GM19238 (cell line): Measurements from ENCODE around the gene SERPINB8.
"Not testable (repeated sequence)": the region's sequence is repeated elsewhere in the genome, so short reads cannot be mapped to it uniquely, and the experiment has no call there.

Experiments
- DNase-seq: peaks from one replicate; pipeline ENCODE4 v3.0.0; 2011; ENCODE audit warnings: low spot score; ENCODE audit not compliant: insufficient read length

SERPINB8 gene, protein sequence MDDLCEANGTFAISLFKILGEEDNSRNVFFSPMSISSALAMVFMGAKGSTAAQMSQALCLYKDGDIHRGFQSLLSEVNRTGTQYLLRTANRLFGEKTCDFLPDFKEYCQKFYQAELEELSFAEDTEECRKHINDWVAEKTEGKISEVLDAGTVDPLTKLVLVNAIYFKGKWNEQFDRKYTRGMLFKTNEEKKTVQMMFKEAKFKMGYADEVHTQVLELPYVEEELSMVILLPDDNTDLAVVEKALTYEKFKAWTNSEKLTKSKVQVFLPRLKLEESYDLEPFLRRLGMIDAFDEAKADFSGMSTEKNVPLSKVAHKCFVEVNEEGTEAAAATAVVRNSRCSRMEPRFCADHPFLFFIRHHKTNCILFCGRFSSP

GRCh38 chr18:63969942-63970808 lies at the start of gene SERPINB8:
SERPINB8 (plus strand) TSS chr18:63970081; CDS start chr18:63978309, 8,228 bp downstream.
- DNase-seq: no peak

GRCh38 chr18:63922049-63922448 lies 47.8 kb upstream of the SERPINB8 start:
- DNase-seq: no peak

GRCh38 chr18:63924551-63924950 lies 45.3 kb upstream of the SERPINB8 start:
- DNase-seq: no peak

DNA sequence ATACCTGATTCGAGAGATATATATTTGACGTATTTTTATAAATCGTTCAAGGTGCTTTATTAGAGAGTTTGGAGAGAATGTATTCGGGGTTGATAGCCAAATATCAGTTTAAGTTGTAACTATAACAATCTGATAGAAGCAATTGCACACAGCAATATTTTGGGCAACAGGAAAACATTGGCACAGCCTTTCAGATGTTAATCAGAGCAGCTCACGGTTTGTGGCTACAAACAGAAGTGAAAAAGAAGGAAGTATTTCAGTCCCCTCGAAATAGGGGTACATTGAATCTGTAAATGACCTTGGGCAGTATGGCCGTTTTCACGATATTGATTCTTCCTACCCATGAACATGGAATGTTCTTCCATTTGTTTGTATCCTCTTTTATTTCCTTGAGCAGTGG lies 41.5 kb upstream of the SERPINB8 start:
- DNase-seq: no peak

GRCh38 chr18:63929369-63929768 lies 40.5 kb upstream of the SERPINB8 start:
- not testable (repeated sequence) for DNase-seq

GRCh38 chr18:63930773-63931354 lies 39.0 kb upstream of the SERPINB8 start:
- DNase-seq: no peak

DNA sequence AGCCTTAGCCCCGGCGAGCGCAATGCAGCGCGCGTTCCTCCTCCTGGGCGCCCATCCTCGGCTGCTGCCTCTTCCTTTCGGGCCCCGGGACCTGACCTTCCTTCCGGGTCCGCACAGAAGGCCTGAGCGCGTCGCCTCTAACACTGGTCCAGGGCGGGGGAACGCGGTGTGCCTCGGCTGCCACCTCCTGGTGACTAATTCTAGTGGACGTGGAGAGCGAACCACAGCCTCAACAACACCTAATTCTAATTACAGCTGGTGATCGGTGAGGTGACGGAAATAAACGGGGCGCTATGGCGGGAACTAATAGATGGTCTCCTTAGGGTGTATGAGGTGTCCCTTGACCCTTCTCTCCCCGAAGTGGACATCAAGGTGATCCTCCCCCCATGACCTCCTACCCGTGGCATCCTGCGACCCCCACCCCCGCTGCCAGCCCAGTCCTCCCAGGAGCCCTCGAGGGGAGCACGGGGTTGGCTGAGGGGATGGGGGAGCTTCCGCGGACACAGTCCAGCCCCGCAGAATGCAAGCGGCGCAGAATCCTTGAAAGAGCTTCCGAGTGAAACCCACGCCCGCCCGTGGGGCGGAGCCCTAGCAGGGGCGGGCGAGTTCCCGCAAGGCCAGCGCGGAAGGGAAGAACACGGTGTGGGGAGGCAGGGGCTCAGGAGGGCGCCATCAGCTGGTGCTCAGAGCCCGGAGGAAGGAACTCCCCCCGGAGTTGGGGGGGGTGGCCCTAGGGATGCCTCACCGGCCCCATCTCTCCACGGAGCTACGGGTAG lies 33.5 kb upstream of the SERPINB8 start:
- DNase-seq: peak; percentile 71

GRCh38 chr18:63936932-63937393 lies 32.9 kb upstream of the SERPINB8 start:
- no peak for DNase-seq

GRCh38 chr18:63940008-63940407 lies 29.9 kb upstream of the SERPINB8 start:
- no peak for DNase-seq

- DNase-seq: not testable (repeated sequence)
Measured at GRCh38 chr18:63940543-63941050, 29.3 kb upstream of the SERPINB8 start.

GRCh38 chr18:63947051-63947790 lies 22.7 kb upstream of the SERPINB8 start:
- no peak for DNase-seq

DNA sequence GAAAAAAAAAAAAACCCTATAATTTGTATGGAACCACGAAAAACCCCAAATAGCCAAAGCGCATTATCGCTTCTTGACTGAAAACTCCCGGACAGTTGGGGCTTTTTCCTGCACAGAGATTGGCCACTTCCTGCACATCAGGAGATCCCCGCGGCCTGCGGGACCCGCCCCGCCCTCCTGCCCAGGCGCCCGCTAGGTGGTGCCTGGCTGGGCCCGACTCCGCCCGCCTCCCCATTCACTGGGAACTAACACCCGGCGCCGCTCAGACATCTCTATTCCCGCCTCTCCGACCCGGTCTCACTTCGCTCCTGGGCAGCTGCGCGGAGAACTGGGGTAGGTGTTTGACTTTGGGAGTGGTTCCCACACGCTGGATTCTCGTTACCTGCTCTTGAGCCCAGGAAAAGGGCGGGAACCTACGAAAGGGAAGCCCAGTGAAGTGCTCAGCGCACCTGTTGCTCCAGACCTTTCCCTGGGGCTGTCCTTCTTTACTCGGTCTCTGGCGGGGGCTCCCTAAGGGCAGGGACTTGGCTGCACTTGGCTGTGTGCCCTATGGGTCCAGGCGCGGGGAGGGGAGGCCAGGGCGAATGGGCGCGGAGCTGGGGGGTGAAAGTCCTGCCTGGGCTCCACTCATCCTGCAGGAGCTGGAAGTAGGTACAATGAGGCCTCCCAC lies 20.7 kb upstream of the SERPINB8 start, which contains the start of gene HMSD:
Gene HMSD, plus strand, starts transcription at position 234 of the 670 bp plus-strand sequence. CDS start 4,155 bp downstream, outside the sequence.
- DNase-seq: peak; percentile 55

- DNase-seq: no peak
Measured at GRCh38 chr18:63951302-63951705, 18.6 kb upstream of the SERPINB8 start.

DNA sequence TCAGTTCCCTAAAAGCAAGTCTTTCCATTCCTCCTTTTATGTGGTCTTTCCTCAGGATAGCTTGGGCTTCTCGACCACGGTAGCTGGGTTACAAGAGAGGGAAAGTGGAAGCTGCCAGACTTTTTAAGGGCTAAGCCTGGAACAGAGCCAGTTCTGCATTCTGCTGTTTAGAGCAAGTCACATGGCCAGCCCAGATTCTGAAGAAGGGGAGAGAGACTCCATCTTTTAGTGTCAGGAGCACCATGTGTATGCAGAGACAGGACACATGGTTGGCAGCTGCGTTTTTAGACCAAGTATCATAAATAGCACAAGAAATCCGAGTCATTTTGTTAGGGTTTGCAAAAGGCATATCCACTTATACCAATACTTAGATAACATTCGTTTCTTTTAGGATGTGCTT lies 16.1 kb upstream of the SERPINB8 start:
- DNase-seq: no peak

- DNase-seq: no peak
Measured at GRCh38 chr18:63956755-63957154, 13.1 kb upstream of the SERPINB8 start.

DNA sequence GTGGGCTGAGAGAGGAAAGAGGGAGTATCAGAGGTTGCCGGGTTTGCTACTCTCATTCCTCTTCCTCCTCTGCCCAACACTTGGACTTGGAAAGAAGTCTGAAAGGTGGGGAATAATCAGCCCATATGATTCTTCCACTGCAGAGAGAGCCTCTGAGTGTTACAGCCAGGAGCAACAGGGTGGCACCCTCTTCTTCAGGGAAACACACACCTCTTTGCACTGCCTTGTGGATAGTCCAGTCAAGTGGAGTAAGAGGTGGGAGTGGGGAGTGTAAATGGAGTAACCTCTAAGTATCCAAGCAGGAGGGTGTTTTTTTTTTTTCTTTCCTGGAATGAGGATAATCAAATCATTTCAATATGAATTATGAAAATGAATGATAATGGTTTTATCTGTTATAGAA lies 9.0 kb upstream of the SERPINB8 start:
- DNase-seq: no peak

DNA sequence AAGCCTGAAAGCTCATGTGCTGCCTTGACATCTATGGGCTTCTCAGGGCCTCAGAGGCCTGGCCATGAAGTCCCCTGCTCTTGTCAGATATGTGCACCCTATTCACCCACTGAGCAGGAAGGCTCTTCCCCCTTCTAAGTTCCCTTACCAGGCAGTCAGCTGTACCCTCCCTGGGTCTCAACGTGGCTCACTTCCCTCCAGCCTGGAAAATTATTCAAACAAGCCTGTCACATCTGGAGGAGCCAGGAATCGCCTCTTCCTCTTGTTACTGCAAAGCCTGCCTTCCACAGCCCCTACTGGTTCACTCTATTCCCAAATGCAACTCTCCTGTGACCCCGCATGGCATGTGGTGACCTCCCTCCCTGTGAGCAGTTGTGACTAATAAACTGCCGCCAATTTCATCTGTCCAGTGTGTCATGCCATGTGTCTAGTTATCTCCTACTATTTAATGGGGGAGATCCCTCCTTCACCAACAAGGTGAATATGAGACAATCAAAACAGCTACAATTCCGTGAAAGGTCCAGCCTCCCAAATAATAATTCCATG lies 8.4 kb upstream of the SERPINB8 start:
- DNase-seq: no peak

GRCh38 chr18:63962137-63962536 lies 7.7 kb upstream of the SERPINB8 start:
- no peak for DNase-seq

- DNase-seq: no peak
Measured at GRCh38 chr18:63963615-63964256, 6.1 kb upstream of the SERPINB8 start.
